Transverse colon (tissue), 4 donors: ENCODE results near the gene MTSS2.

Source experiments
- CTCF ChIP-seq, 5 experiments: fragments of 200-600 bp in 3 of 5; fragments of 450-650 bp in 2 of 5; sonication (generic) in 3 of 5; IDR thresholded peaks; 1 replicate in 2 of 5; 2 replicates in 3 of 5; pipeline ENCODE4 v1.5.1; 2016 to 2017; ENCODE audit warnings: antibody characterized with exemption in 5 of 5, inconsistent platforms in 3 of 5, mild to moderate bottlenecking in 2 of 5, moderate library complexity in 1 of 5
- EP300 ChIP-seq: sonication (generic); formaldehyde crosslinking; IDR thresholded peaks from one replicate; pipeline ENCODE4 v1.6.1; 2017; ENCODE audit warnings: antibody characterized with exemption, low read depth
- POLR2AphosphoS5 ChIP-seq, 3 donors: sonication (generic); formaldehyde crosslinking; IDR thresholded peaks; one replicate each; pipeline ENCODE4 v1.6.1; 2016; ENCODE audit warnings: antibody characterized with exemption in 3 of 3

- TF ChIP-seq CTCF (IDR thresholded peaks at IDR 0.05) (no peak), EP300 (no peak), POLR2AphosphoS5 (IDR thresholded peaks at IDR 0.05) (no peak)
Measured at GRCh38 chr16:70694868-70695218, 9.0 kb upstream of the MTSS2 start.
